ENCODE data around the gene IQSEC1.

The IQSEC1 gene

DNA sequence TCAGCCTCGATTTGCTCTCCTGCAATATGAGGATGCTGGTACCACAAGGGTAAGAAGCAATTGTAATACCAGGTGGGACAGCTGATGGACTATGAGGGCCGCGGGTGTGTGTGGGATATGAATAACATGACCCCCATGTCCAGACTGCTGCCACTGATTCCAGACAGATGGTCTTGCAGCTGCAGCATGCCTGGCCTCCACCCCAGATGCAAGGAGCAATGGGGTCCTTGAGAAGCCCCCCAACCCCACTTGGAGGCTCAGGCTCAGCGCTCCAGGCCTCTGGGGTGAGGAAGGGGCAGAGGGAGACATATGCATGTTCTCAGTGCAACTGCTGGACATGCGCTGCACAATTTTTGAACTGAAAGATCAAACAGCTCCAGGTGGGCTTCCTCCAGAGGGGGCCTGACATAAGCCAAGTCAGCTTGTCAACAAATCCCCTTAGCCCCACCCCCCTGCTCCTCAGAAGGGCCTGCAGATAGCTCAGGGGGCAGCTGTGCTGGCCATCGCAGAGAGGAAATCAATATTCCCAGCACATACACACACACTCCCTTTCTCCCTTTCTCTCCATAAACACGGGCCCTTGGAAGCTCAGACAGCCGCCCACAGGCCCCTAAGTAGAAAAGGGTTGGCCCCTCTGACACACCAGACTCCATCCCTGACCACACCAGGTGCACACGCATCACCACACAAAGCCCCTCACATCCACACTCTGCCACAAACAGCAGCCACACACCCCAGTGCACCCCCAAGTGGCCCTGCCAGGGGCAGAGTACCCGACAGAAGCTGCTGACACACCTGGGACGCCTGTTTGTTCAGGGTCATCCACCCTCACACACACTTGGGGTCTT lies 107.0 kb downstream of the IQSEC1 start:
- Histone ChIP-seq H3K27me3 (ENCODE audit: low read length) (no peaks in the 10 kb centered on the region), H3K9me2 (replicated peaks; ENCODE audit: insufficient read depth, low read length) (no peaks in the 10 kb centered on the region), H3K9ac (ENCODE audit: low read length) (no peak overlapping the region), H3K27ac (ENCODE audit: low read depth, low read length) (no peak overlapping the region), H3K79me2 (ENCODE audit: insufficient read depth, low read length) (no peaks in the 10 kb centered on the region), H3K4me2 (ENCODE audit: low read depth, low read length, poor library complexity, severe bottlenecking) (no peak overlapping the region), H3K9me3 (ENCODE audit: insufficient read depth, low read length) (no peaks in the 10 kb centered on the region), H3K36me3 (ENCODE audit: low read length) (no peaks in the 10 kb centered on the region), H3F3A (ENCODE audit: insufficient read depth) (no peaks in the 10 kb centered on the region), H4K20me1 (ENCODE audit: low read depth, low read length) (no peaks in the 10 kb centered on the region), H3K4me3 (ENCODE audit: insufficient read depth, low read length, poor library complexity, severe bottlenecking) (no peak overlapping the region), H2AFZ (ENCODE audit: low read depth, low read length, severe bottlenecking) (no peak overlapping the region)
- TF ChIP-seq, protein P1, sequence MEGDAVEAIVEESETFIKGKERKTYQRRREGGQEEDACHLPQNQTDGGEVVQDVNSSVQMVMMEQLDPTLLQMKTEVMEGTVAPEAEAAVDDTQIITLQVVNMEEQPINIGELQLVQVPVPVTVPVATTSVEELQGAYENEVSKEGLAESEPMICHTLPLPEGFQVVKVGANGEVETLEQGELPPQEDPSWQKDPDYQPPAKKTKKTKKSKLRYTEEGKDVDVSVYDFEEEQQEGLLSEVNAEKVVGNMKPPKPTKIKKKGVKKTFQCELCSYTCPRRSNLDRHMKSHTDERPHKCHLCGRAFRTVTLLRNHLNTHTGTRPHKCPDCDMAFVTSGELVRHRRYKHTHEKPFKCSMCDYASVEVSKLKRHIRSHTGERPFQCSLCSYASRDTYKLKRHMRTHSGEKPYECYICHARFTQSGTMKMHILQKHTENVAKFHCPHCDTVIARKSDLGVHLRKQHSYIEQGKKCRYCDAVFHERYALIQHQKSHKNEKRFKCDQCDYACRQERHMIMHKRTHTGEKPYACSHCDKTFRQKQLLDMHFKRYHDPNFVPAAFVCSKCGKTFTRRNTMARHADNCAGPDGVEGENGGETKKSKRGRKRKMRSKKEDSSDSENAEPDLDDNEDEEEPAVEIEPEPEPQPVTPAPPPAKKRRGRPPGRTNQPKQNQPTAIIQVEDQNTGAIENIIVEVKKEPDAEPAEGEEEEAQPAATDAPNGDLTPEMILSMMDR (IDR thresholded peaks at IDR 0.05; ENCODE audit: insufficient read depth, low read length, poor library complexity, severe bottlenecking) = no peak
- TF ChIP-seq EZH2phosphoT487 (conservative IDR thresholded peaks at IDR 0.05; ENCODE audit: low read length) = no peak

DNA sequence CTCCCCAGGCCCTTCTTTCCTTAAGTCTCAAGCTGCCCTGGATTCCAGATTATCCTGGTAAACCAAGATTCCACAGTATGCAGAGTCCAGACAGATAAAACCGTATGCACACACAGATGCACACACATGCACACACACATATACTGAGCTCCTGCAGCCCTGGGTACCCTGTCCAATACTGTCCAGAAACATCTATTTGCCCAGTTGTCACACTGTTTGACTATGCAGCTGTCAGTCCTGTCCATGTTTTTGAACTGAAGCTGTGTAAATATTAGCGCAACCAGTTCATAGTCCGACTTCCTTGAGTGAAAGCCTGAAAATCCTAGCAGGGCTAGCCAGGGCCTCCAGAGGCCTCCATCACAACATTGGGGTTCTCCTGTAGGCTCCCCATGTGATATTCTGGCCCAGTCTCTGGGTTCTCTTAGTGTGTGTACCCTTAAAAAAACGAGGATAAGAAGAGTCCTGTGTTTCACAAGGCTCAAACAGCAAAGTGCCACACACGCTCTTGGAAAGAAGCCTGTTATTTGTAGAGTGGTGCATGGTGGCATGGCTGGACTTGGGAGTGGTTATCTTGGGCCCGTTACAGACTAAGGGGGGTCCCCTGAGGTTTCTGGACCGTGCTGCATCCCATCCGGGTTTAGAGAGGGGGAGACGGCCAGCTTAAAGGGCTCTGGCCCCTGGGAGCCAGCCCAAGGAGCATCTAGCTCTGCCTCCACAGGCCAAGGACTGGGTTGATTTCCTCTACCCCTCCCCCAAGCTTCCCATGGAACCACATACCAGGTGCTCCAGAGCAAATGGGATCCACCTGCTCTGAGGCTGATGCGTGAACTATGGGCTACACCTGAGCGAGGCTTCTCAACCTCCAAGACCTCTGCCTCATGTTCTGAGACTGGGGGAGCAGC lies 108.3 kb downstream of the IQSEC1 start:
- Histone ChIP-seq H3K4me2 (ENCODE audit: low read depth, low read length, poor library complexity, severe bottlenecking) (no peak overlapping the region), H3K79me2 (ENCODE audit: insufficient read depth, low read length) (no peaks in the 10 kb centered on the region), H3K27me3 (ENCODE audit: low read length) (no peaks in the 10 kb centered on the region), H3K9ac (ENCODE audit: low read length) (no peak overlapping the region), H3K4me3 (ENCODE audit: insufficient read depth, low read length, poor library complexity, severe bottlenecking) (no peak overlapping the region), H3K27ac (ENCODE audit: low read depth, low read length) (no peak overlapping the region), H3K36me3 (ENCODE audit: low read length) (no peaks in the 10 kb centered on the region), H4K20me1 (ENCODE audit: low read depth, low read length) (no peaks in the 10 kb centered on the region), H3K9me3 (ENCODE audit: insufficient read depth, low read length) (no peaks in the 10 kb centered on the region), H2AFZ (ENCODE audit: low read depth, low read length, severe bottlenecking) (no peak overlapping the region), H3F3A (ENCODE audit: insufficient read depth) (no peaks in the 10 kb centered on the region), H3K9me2 (replicated peaks; ENCODE audit: insufficient read depth, low read length) (no peaks in the 10 kb centered on the region)
- TF ChIP-seq, protein P1 (IDR thresholded peaks at IDR 0.05; ENCODE audit: insufficient read depth, low read length, poor library complexity, severe bottlenecking) = no peak
- no peak for TF ChIP-seq EZH2phosphoT487 (conservative IDR thresholded peaks at IDR 0.05; ENCODE audit: low read length)

DNA sequence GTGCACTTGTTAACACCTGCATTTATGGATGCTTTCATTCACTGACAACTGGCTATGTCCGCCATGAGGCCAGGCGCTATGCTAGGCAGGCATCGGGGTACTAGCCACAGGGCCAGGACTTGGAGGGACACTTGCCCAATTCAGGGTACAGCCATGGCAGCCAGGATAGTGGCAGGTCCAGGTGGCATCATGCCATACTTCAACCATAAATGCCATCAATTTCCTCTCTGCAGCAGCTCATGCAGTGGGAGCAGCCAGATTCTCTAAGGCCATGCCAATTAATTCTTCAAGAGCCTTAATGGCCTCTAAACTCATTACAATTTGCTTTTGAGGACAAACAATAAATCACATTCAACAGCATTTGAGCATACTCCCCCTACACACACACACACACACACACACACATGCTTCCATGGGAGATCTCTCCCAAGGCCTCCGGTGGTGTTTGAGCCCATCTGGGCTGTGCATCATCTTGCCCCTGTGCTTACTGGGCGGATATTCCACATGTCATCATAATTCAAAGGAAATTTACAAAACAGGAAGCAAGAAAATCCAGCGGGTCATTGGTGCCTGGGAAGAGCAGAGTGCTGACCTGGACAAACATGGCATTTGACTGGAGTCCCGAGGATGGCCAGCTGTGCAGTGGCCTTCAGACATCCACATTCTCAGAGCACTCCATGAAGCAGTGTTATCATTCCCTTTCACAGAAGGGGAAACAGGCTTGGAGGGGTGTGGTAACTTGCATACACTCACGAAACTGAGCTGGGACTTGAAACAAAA lies 109.1 kb downstream of the IQSEC1 start:
- H3K4me3 ChIP-seq (ENCODE audit: insufficient read depth, low read length, poor library complexity, severe bottlenecking) = no peak overlapping the region
- no peaks in the 10 kb centered on the region for H4K20me1 ChIP-seq (ENCODE audit: low read depth, low read length)
- H3K9ac ChIP-seq (ENCODE audit: low read length) = no peak overlapping the region
- H3F3A ChIP-seq (ENCODE audit: insufficient read depth) = no peaks in the 10 kb centered on the region
- no peak overlapping the region for H2AFZ ChIP-seq (ENCODE audit: low read depth, low read length, severe bottlenecking)
- no peaks in the 10 kb centered on the region for H3K36me3 ChIP-seq (ENCODE audit: low read length)
- H3K9me2 ChIP-seq (replicated peaks; ENCODE audit: insufficient read depth, low read length) = no peaks in the 10 kb centered on the region
- H3K4me2 ChIP-seq (ENCODE audit: low read depth, low read length, poor library complexity, severe bottlenecking) = no peak overlapping the region
- H3K27ac ChIP-seq (ENCODE audit: low read depth, low read length) = no peak overlapping the region
- H3K27me3 ChIP-seq (ENCODE audit: low read length) = no peaks in the 10 kb centered on the region
- TF ChIP-seq EZH2phosphoT487 (conservative IDR thresholded peaks at IDR 0.05; ENCODE audit: low read length) = no peak
- TF ChIP-seq, protein P1 (IDR thresholded peaks at IDR 0.05; ENCODE audit: insufficient read depth, low read length, poor library complexity, severe bottlenecking) = no peak
- H3K9me3 ChIP-seq (ENCODE audit: insufficient read depth, low read length) = no peaks in the 10 kb centered on the region
- H3K79me2 ChIP-seq (ENCODE audit: insufficient read depth, low read length) = no peaks in the 10 kb centered on the region
